HEK293 (cell line): ENCODE data around the gene MOB2.

ENCODE experiments used
- CTCF ChIP-seq: fragments of 450-650 bp; formaldehyde crosslinking; IDR thresholded peaks from 2 replicates; pipeline ENCODE4 v1.5.1; 2016; ENCODE audit warnings: missing biosample characterization, missing genetic modification characterization
- MZF1 ChIP-seq: fragments of 450-650 bp; formaldehyde crosslinking; IDR thresholded peaks from 2 replicates; pipeline ENCODE4 v1.5.1; 2017; ENCODE audit warnings: missing biosample characterization, missing genetic modification characterization, borderline replicate concordance
- OVOL3 ChIP-seq: fragments of 450-650 bp; formaldehyde crosslinking; IDR thresholded peaks from 2 replicates; pipeline ENCODE4 v1.5.1; 2016; ENCODE audit warnings: missing biosample characterization, missing genetic modification characterization
- SP3 ChIP-seq: fragments of 450-650 bp; formaldehyde crosslinking; IDR thresholded peaks from 2 replicates; pipeline ENCODE4 v1.5.1; 2016; ENCODE audit warnings: missing biosample characterization, missing genetic modification characterization
- ZBTB10 ChIP-seq: fragments of 450-650 bp; formaldehyde crosslinking; IDR thresholded peaks from 2 replicates; pipeline ENCODE4 v1.5.1; 2016; ENCODE audit warnings: missing biosample characterization, missing genetic modification characterization
- ZNF148 ChIP-seq: fragments of 450-650 bp; formaldehyde crosslinking; IDR thresholded peaks from 2 replicates; pipeline ENCODE4 v1.5.0; 2017; ENCODE audit warnings: missing biosample characterization, missing genetic modification characterization, borderline replicate concordance
- ZNF184 ChIP-seq: fragments of 450-650 bp; IDR thresholded peaks from 2 replicates; pipeline ENCODE4 v1.5.1; 2018; ENCODE audit warnings: missing biosample characterization, mild to moderate bottlenecking, missing genetic modification characterization
- ZNF274 ChIP-seq, 2 experiments: fragments of 200-500 bp in 1 of 2; fragments of 450-650 bp in 1 of 2; sonication (Bioruptor generic) in 1 of 2; formaldehyde crosslinking in 1 of 2; IDR thresholded peaks; 2 replicates each; pipeline versions ENCODE4 v1.5.1 to v1.6.1; 2014 to 2016; ENCODE audit warnings: borderline replicate concordance in 1 of 2, inconsistent platforms in 1 of 2, low read length in 1 of 2, missing biosample characterization in 1 of 2, missing genetic modification characterization in 1 of 2
- ZNF488 ChIP-seq: fragments of 450-650 bp; formaldehyde crosslinking; IDR thresholded peaks from 2 replicates; pipeline ENCODE4 v1.5.1; 2016; ENCODE audit warnings: missing biosample characterization, missing genetic modification characterization
- ZNF610 ChIP-seq: fragments of 450-650 bp; formaldehyde crosslinking; IDR thresholded peaks from 2 replicates; pipeline ENCODE4 v1.5.1; 2016; ENCODE audit warnings: missing biosample characterization, missing genetic modification characterization, borderline replicate concordance
- ZNF692 ChIP-seq: fragments of 450-650 bp; formaldehyde crosslinking; IDR thresholded peaks from 2 replicates; pipeline ENCODE4 v1.5.1; 2016; ENCODE audit warnings: missing biosample characterization, missing genetic modification characterization
- ZNF830 ChIP-seq: fragments of 450-650 bp; IDR thresholded peaks from 2 replicates; pipeline ENCODE4 v1.5.0; 2018; ENCODE audit warnings: missing biosample characterization, missing genetic modification characterization, low read depth, mild to moderate bottlenecking, moderate library complexity

- TF ChIP-seq ZNF148 (tag by site-specific recombination) (no peak), ZNF692 (tag by site-specific recombination) (no peak), ZNF610 (tag by site-specific recombination) (no peak), CTCF (tag by site-specific recombination) (no peak), MZF1 (tag by site-specific recombination) (no peak), OVOL3 (no peak), SP3 (tag by site-specific recombination) (no peak), ZNF274 (IDR thresholded peaks at IDR 0.05; ENCODE audit: low read length) (no peak), ZNF274 (tag by site-specific recombination; IDR thresholded peaks at IDR 0.05; ENCODE audit: borderline replicate concordance) (no peak), ZBTB10 (tag by site-specific recombination) (no peak), ZNF830 (tag by site-specific recombination) (no peak), ZNF184 (tag by site-specific recombination) (no peak), ZNF488 (no peak)
Measured at GRCh38 chr11:1467270-1467669, 19.3 kb downstream of the MOB2 start.
